ENCODE measurements around the gene SPAG6. TPM values are rescaled to one million over a fixed set of nuclear protein-coding genes. Genes with fewer than 3 reads are reported as not detected.
"Not testable (repeated sequence)": the region's sequence is repeated elsewhere in the genome, so short reads cannot be mapped to it uniquely, and the experiment has no call there.

SPAG6 gene
- total RNA-seq, 1 donor from 2014 or later: 10.4 TPM

GRCh38 chr10:22381262-22381661 lies 36.0 kb downstream of the SPAG6 start:
- no peak for TF ChIP-seq CTCF (IDR thresholded peaks at IDR 0.05)
- intact Hi-C loops (cut with DNase I): no loop called here

GRCh38 chr10:22386503-22386902 lies 41.2 kb downstream of the SPAG6 start:
- no peaks in the 10 kb centered on the region for H3K4me1 ChIP-seq
- H3K9me3 ChIP-seq: no peaks in the 10 kb centered on the region
- DNase-seq (no peak), ATAC-seq (no peak)
- intact Hi-C loops (cut with DNase I): no loop called here
- H3K27me3 ChIP-seq (ENCODE audit: low read depth): no peaks in the 10 kb centered on the region
- no peak overlapping the region for H3K27ac ChIP-seq
- no peak for TF ChIP-seq CTCF (IDR thresholded peaks at IDR 0.05)
- H3K4me3 ChIP-seq: no peak overlapping the region
- H3K36me3 ChIP-seq: no peaks in the 10 kb centered on the region

More at GRCh38 chr10:22381262-22381661, 36.0 kb downstream of the SPAG6 start:
- DNase-seq (no peak), ATAC-seq (no peak)
- no peaks in the 10 kb centered on the region for H3K4me1 ChIP-seq
- no peaks in the 10 kb centered on the region for H3K36me3 ChIP-seq
- H3K27ac ChIP-seq: no peak overlapping the region
- H3K9me3 ChIP-seq: no peaks in the 10 kb centered on the region
- no peak overlapping the region for H3K4me3 ChIP-seq
- H3K27me3 ChIP-seq (ENCODE audit: low read depth): no peaks in the 10 kb centered on the region

- Histone ChIP-seq H3K36me3 (no peaks in the 10 kb centered on the region), H3K4me3 (no peak overlapping the region), H3K27ac (no peak overlapping the region), H3K4me1 (no peaks in the 10 kb centered on the region), H3K27me3 (ENCODE audit: low read depth) (peaks cover 6% of the 10 kb centered on the region), H3K9me3 (no peaks in the 10 kb centered on the region)
- TF ChIP-seq CTCF (IDR thresholded peaks at IDR 0.05): no peak
- ATAC-seq: no peak
- DNase-seq: no peak
- intact Hi-C loops (cut with DNase I): no loop called here
Measured at GRCh38 chr10:22389856-22390589, 44.7 kb downstream of the SPAG6 start.

GRCh38 chr10:22391600-22391999 lies 46.3 kb downstream of the SPAG6 start:
- Histone ChIP-seq H3K36me3 (no peaks in the 10 kb centered on the region), H3K4me3 (no peak overlapping the region), H3K9me3 (no peaks in the 10 kb centered on the region), H3K27me3 (ENCODE audit: low read depth) (peaks cover 7% of the 10 kb centered on the region), H3K27ac (no peak overlapping the region), H3K4me1 (no peaks in the 10 kb centered on the region)
- intact Hi-C loops (cut with DNase I): no loop called here
- no peak for TF ChIP-seq CTCF (IDR thresholded peaks at IDR 0.05)
- ATAC-seq: no peak
- no peak for DNase-seq

GRCh38 chr10:22396195-22396594 lies 50.9 kb downstream of the SPAG6 start:
- ATAC-seq; H3K27ac ChIP-seq; H3K36me3 ChIP-seq; H3K27me3 ChIP-seq (ENCODE audit: low read depth); H3K9me3 ChIP-seq; intact Hi-C loops (cut with DNase I); H3K4me1 ChIP-seq; H3K4me3 ChIP-seq; DNase-seq: not testable (repeated sequence)

- ATAC-seq; DNase-seq; H3K27ac ChIP-seq; H3K4me1 ChIP-seq; H3K27me3 ChIP-seq (ENCODE audit: low read depth); H3K9me3 ChIP-seq; intact Hi-C loops (cut with DNase I); H3K4me3 ChIP-seq; H3K36me3 ChIP-seq: not testable (repeated sequence)
Measured at GRCh38 chr10:22406916-22407315, 61.6 kb downstream of the SPAG6 start.
